HL-60 (cell line): ENCODE measurements around the gene SETD5.

Source experiments
- DNase-seq, 2 experiments: peaks; one replicate each; pipeline ENCODE4 v3.0.0-alpha.2; 2010 to 2020; ENCODE audit warnings: low read depth in 1 of 2, low spot score in 1 of 2
- H3K27ac ChIP-seq: fragments of 250-450 bp; sonication (Bioruptor Pico); replicated peaks from 2 replicates; pipeline ENCODE4 v1.5.1; 2020; ENCODE audit warnings: mild to moderate bottlenecking, moderate library complexity
- H3K27me3 ChIP-seq: fragments of 250-450 bp; sonication (Bioruptor Pico); 2 replicates; pipeline ENCODE4 v1.5.1; 2021; ENCODE audit warnings: mild to moderate bottlenecking, moderate library complexity; ENCODE audit not compliant: insufficient read depth, poor library complexity, severe bottlenecking
- H3K4me3 ChIP-seq: replicated peaks from 2 replicates; pipeline ENCODE4 v1.5.1; 2011; ENCODE audit warnings: mild to moderate bottlenecking, control low read depth, low read length; ENCODE audit not compliant: insufficient read depth
- GABPA ChIP-seq: IDR thresholded peaks from 2 replicates; pipeline ENCODE4 v1.6.1; 2012; ENCODE audit warnings: low read depth
- POLR2AphosphoS5 ChIP-seq: IDR thresholded peaks from 2 replicates; pipeline ENCODE4 v1.6.1; 2012; ENCODE audit warnings: low read depth
- SPI1 ChIP-seq: IDR thresholded peaks from 2 replicates; pipeline ENCODE4 v1.6.1; 2012; ENCODE audit warnings: low read depth, mild to moderate bottlenecking, borderline replicate concordance
- TF ChIP-seq, protein P1 (sequence below): IDR thresholded peaks from one replicate; pipeline ENCODE4 v1.5.1; 2011; ENCODE audit warnings: low read length, control low read depth, inconsistent platforms; ENCODE audit not compliant: insufficient read depth
- TF ChIP-seq, protein P2 (sequence below): IDR thresholded peaks from 2 replicates; pipeline ENCODE4 v1.6.1; 2012; ENCODE audit warnings: low read depth; ENCODE audit not compliant: insufficient replicate concordance

Gene SETD5

GRCh38 chr3:9420850-9421549, 23.6 kb downstream of the SETD5 start:
- TF ChIP-seq SPI1 (no peak), GABPA (no peak), POLR2AphosphoS5 (no peak)
- TF ChIP-seq, protein P1, sequence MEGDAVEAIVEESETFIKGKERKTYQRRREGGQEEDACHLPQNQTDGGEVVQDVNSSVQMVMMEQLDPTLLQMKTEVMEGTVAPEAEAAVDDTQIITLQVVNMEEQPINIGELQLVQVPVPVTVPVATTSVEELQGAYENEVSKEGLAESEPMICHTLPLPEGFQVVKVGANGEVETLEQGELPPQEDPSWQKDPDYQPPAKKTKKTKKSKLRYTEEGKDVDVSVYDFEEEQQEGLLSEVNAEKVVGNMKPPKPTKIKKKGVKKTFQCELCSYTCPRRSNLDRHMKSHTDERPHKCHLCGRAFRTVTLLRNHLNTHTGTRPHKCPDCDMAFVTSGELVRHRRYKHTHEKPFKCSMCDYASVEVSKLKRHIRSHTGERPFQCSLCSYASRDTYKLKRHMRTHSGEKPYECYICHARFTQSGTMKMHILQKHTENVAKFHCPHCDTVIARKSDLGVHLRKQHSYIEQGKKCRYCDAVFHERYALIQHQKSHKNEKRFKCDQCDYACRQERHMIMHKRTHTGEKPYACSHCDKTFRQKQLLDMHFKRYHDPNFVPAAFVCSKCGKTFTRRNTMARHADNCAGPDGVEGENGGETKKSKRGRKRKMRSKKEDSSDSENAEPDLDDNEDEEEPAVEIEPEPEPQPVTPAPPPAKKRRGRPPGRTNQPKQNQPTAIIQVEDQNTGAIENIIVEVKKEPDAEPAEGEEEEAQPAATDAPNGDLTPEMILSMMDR, result no peak
- TF ChIP-seq, protein P2, sequence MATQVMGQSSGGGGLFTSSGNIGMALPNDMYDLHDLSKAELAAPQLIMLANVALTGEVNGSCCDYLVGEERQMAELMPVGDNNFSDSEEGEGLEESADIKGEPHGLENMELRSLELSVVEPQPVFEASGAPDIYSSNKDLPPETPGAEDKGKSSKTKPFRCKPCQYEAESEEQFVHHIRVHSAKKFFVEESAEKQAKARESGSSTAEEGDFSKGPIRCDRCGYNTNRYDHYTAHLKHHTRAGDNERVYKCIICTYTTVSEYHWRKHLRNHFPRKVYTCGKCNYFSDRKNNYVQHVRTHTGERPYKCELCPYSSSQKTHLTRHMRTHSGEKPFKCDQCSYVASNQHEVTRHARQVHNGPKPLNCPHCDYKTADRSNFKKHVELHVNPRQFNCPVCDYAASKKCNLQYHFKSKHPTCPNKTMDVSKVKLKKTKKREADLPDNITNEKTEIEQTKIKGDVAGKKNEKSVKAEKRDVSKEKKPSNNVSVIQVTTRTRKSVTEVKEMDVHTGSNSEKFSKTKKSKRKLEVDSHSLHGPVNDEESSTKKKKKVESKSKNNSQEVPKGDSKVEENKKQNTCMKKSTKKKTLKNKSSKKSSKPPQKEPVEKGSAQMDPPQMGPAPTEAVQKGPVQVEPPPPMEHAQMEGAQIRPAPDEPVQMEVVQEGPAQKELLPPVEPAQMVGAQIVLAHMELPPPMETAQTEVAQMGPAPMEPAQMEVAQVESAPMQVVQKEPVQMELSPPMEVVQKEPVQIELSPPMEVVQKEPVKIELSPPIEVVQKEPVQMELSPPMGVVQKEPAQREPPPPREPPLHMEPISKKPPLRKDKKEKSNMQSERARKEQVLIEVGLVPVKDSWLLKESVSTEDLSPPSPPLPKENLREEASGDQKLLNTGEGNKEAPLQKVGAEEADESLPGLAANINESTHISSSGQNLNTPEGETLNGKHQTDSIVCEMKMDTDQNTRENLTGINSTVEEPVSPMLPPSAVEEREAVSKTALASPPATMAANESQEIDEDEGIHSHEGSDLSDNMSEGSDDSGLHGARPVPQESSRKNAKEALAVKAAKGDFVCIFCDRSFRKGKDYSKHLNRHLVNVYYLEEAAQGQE, result no peak
- Histone ChIP-seq H3K27ac (no peak overlapping the region), H3K27me3 (no peaks in the 10 kb centered on the region), H3K4me3 (no peak overlapping the region)
- no peak for DNase-seq

GRCh38 chr3:9422712-9423424, 25.5 kb downstream of the SETD5 start:
- no peaks in the 10 kb centered on the region for H3K27me3 ChIP-seq
- DNase-seq, result peak in 1 of 2 experiments; percentile 74
- no peak overlapping the region for H3K4me3 ChIP-seq
- 0 out of 2 replicates have a peak overlapping the region, but pooled peaks have one; percentile 10 for H3K27ac ChIP-seq
- TF ChIP-seq POLR2AphosphoS5 (no peak; the same call in 1 of the 2 replicates), SPI1 (peak; percentile 68; the same call in 1 of the 2 replicates)
- TF ChIP-seq, protein P1, result peak; percentile 5

- H3K27ac ChIP-seq, result no peak overlapping the region
- TF ChIP-seq POLR2AphosphoS5, result no peak
- TF ChIP-seq, protein P2, result no peak
- TF ChIP-seq, protein P1, result no peak
- TF ChIP-seq GABPA, result no peak
- TF ChIP-seq SPI1, result no peak
- H3K4me3 ChIP-seq, result no peak overlapping the region
- no peaks in the 10 kb centered on the region for H3K27me3 ChIP-seq
- no peak for DNase-seq
These were observed 31.0 kb downstream of the SETD5 start for GRCh38 chr3:9428411-9428810.
